GM12878 (cell line): Measurements from ENCODE around the gene ADORA2B. TPM values are rescaled to one million over a fixed set of nuclear protein-coding genes. Genes with fewer than 3 reads are reported as not detected.

Source experiments
- ATAC-seq: fragments of 200-7000 bp; cut with Tn5 transposase; 3 replicates; pipeline ENCODE4 v1.9.1; 2020; ENCODE audit warnings: mild to moderate bottlenecking, moderate library complexity
- BruUV-seq: library from RNA; stranded (reverse); fragments of 400-500 nt; replicated peaks from 2 replicates; lab custom pipeline; 2021; lab: Mats Ljungman, UMichigan
- CTCF ChIA-PET: fragments of 300-600 bp; sonication (Branson Sonifier 250); formaldehyde crosslinking; extraction: SDS; loops from one replicate; lab custom pipeline; 2021; ENCODE audit warnings: inconsistent platforms; lab: Yijun Ruan, JAX
- POLR2A ChIA-PET: fragments of 350-600 bp; formaldehyde crosslinking; extraction: SDS; loops from one replicate; lab custom pipeline; 2021; ENCODE audit warnings: inconsistent platforms; lab: Charles Lee
- RAD21 ChIA-PET: fragments of 300-600 bp; sonication (Branson Sonifier 250); formaldehyde crosslinking; loops from one replicate; lab custom pipeline; 2023; ENCODE audit warnings: antibody characterized with exemption; ENCODE audit not compliant: unreplicated experiment; lab: Charles Lee
- SMC1A ChIA-PET: fragments of 300-600 bp; sonication (Branson Sonifier 250); formaldehyde crosslinking; loops from one replicate; lab custom pipeline; 2023; ENCODE audit not compliant: unreplicated experiment, uncharacterized antibody; lab: Charles Lee
- DNase-seq: peaks from one replicate; pipeline ENCODE4 v3.0.0-alpha.2; 2011; ENCODE audit warnings: low read depth, low spot score
- FAIRE-seq: peaks from 3 replicates; lab custom pipeline; 2011; peaks lifted over from hg19 to GRCh38; lab: Jason Lieb, UNC
- H2AFZ ChIP-seq: 2 replicates; pipeline ENCODE4 v1.6.0; 2011; ENCODE audit warnings: low read depth, low read length, control low read depth; ENCODE audit not compliant: control insufficient read depth
- H3K27ac ChIP-seq: 2 replicates; pipeline ENCODE4 v1.5.1; 2011; ENCODE audit warnings: control low read depth; ENCODE audit not compliant: control insufficient read depth, insufficient read depth
- H3K27me3 ChIP-seq, 2 experiments: replicated peaks in 1 of 2; 2 replicates each; pipeline versions ENCODE4 v1.6.0 to v1.6.1; 2011; ENCODE audit warnings: low read length in 1 of 2; ENCODE audit not compliant: control insufficient read depth in 2 of 2, insufficient read depth in 2 of 2
- H3K36me3 ChIP-seq, 2 experiments: 2 replicates each; pipeline ENCODE4 v1.5.1; 2011; ENCODE audit warnings: low read length in 1 of 2; ENCODE audit not compliant: control insufficient read depth in 2 of 2, insufficient read depth in 2 of 2
- H3K4me1 ChIP-seq: 2 replicates; pipeline ENCODE4 v1.6.1; 2011; ENCODE audit warnings: mild to moderate bottlenecking, low read length, moderate library complexity, mixed read lengths; ENCODE audit not compliant: control insufficient read depth, insufficient read depth
- H3K4me2 ChIP-seq: 2 replicates; pipeline ENCODE4 v1.6.0; 2011; ENCODE audit warnings: control low read depth; ENCODE audit not compliant: control insufficient read depth, insufficient read depth
- H3K4me3 ChIP-seq: fragments of 200-600 bp; sonication (generic); 2 replicates; pipeline ENCODE4 v1.5.1; 2016
- H3K79me2 ChIP-seq: 2 replicates; pipeline ENCODE4 v1.6.0; 2011; ENCODE audit warnings: low read length; ENCODE audit not compliant: control insufficient read depth, insufficient read depth
- H3K9ac ChIP-seq: 2 replicates; pipeline ENCODE4 v1.8.0; 2011; ENCODE audit warnings: low read length, control low read depth, mixed read lengths; ENCODE audit not compliant: control insufficient read depth, insufficient read depth
- H3K9me3 ChIP-seq: replicated peaks from 3 replicates; pipeline ENCODE4 v1.5.1; 2011; ENCODE audit warnings: mild to moderate bottlenecking, low read length; ENCODE audit not compliant: control insufficient read depth, insufficient read depth
- H4K20me1 ChIP-seq: 2 replicates; pipeline ENCODE4 v1.6.0; 2011; ENCODE audit not compliant: control insufficient read depth, insufficient read depth
- IKZF1 ChIP-seq: fragments of 450-650 bp; conservative IDR thresholded peaks from 2 replicates; pipeline ENCODE4 v1.6.1; 2017; ENCODE audit warnings: antibody characterized with exemption, mild to moderate bottlenecking
- KAT2A ChIP-seq: conservative IDR thresholded peaks from 2 replicates; pipeline ENCODE4 v1.6.1; 2011; ENCODE audit warnings: low read depth, low read length; ENCODE audit not compliant: control insufficient read depth
- KLF5 ChIP-seq: fragments of 450-650 bp; IDR thresholded peaks from 2 replicates; pipeline ENCODE4 v1.6.1; 2014; ENCODE audit warnings: mild to moderate bottlenecking; ENCODE audit not compliant: partially characterized antibody
- NR2C1 ChIP-seq: fragments of 450-650 bp; IDR thresholded peaks from 2 replicates; pipeline ENCODE4 v1.6.1; 2017; ENCODE audit warnings: antibody characterized with exemption, mild to moderate bottlenecking, moderate library complexity
- PML ChIP-seq: IDR thresholded peaks from 2 replicates; pipeline ENCODE4 v1.6.1; 2012; ENCODE audit warnings: low read length, inconsistent platforms
- RAD51 ChIP-seq: fragments of 450-650 bp; IDR thresholded peaks from 2 replicates; pipeline ENCODE4 v1.6.1; 2016; ENCODE audit warnings: moderate library complexity, mild to moderate bottlenecking, inconsistent platforms
- SIN3A ChIP-seq: IDR thresholded peaks from 2 replicates; pipeline ENCODE4 v1.6.1; 2012; ENCODE audit warnings: low read depth, low read length, improper control_type of control experiment
- SMAD5 ChIP-seq: IDR thresholded peaks from 2 replicates; pipeline ENCODE4 v1.6.1; 2016; ENCODE audit warnings: antibody characterized with exemption, low read depth
- SREBF1 ChIP-seq: IDR thresholded peaks from 2 replicates; pipeline ENCODE4 v1.6.1; 2012; ENCODE audit warnings: mild to moderate bottlenecking, low read length
- ZNF207 ChIP-seq: fragments of 450-650 bp; IDR thresholded peaks from 2 replicates; pipeline ENCODE4 v1.6.1; 2014; ENCODE audit warnings: antibody characterized with exemption, mild to moderate bottlenecking, borderline replicate concordance
- ZNF217 ChIP-seq: fragments of 450-650 bp; IDR thresholded peaks from 2 replicates; pipeline ENCODE4 v1.6.1; 2017; ENCODE audit warnings: antibody characterized with exemption, mild to moderate bottlenecking
- ZNF24 ChIP-seq: fragments of 450-650 bp; IDR thresholded peaks from 2 replicates; pipeline ENCODE4 v1.6.1; 2017; ENCODE audit warnings: antibody characterized with exemption, mild to moderate bottlenecking
- ZSCAN29 ChIP-seq: fragments of 450-650 bp; IDR thresholded peaks from 2 replicates; pipeline ENCODE4 v1.6.1; 2017; ENCODE audit warnings: mild to moderate bottlenecking, moderate library complexity
- WGBS: methylation state at CpG from one replicate; pipeline ENCODE4 v1.1.6; 2016; ENCODE audit warnings: low lambda C conversion rate; ENCODE audit not compliant: insufficient replicate concordance, insufficient coverage; ENCODE audit errors: missing lambda C conversion rate; 5-methylcytosine and 5-hydroxymethylcytosine counted together
- in situ Hi-C: fragments of 300-500 bp; cut with MboI; formaldehyde crosslinking; loops from 9 replicates; pipeline ENCODE4 v1.14.3; 2018; ENCODE audit warnings: mixed read lengths
- intact Hi-C: fragments of 100-400 bp; cut with micrococcal nuclease; formaldehyde crosslinking; loops from one replicate; pipeline ENCODE4 v1.14.2; 2022; ENCODE audit not compliant: unreplicated experiment
- polyA plus RNA-seq, 11 experiments: library from polyadenylated mRNA; depleted of rRNA in 4 of 11; unstranded in 6 of 11; stranded (reverse) in 5 of 11; fragments of >200 nt; fragmentation: Nextera tagmentation in 4 of 11; fragmentation: Illumina TruSeq in 1 of 11; extraction: Ambion mirVana in 4 of 11; extraction: Trizol in 1 of 11; gene quantifications; 1 replicate in 1 of 11; 2 replicates in 10 of 11; pipeline versions ENCODE4 v1.2.1 to v1.2.3, GENCODE V29; 2011 to 2016; ENCODE audit warnings: inconsistent platforms in 2 of 11, missing spikeins in 2 of 11, low read depth in 1 of 11
- total RNA-seq, 4 experiments: library from RNA; depleted of rRNA in 3 of 4; stranded (reverse); fragments of >200 nt in 3 of 4; fragmentation: Illumina TruSeq in 1 of 4; extraction: Trizol in 1 of 4; gene quantifications; 2 replicates each; pipeline versions ENCODE4 v1.2.1 to v1.2.3, GENCODE V29; 2013 to 2021

Gene ADORA2B
- total and polyA plus RNA-seq, 10 of the 15 experiments (the other 5 are each of a cell fraction or from before 2014, with no cell fraction given), result 0.05 to 0.42 (median 0.17) TPM

DNA sequence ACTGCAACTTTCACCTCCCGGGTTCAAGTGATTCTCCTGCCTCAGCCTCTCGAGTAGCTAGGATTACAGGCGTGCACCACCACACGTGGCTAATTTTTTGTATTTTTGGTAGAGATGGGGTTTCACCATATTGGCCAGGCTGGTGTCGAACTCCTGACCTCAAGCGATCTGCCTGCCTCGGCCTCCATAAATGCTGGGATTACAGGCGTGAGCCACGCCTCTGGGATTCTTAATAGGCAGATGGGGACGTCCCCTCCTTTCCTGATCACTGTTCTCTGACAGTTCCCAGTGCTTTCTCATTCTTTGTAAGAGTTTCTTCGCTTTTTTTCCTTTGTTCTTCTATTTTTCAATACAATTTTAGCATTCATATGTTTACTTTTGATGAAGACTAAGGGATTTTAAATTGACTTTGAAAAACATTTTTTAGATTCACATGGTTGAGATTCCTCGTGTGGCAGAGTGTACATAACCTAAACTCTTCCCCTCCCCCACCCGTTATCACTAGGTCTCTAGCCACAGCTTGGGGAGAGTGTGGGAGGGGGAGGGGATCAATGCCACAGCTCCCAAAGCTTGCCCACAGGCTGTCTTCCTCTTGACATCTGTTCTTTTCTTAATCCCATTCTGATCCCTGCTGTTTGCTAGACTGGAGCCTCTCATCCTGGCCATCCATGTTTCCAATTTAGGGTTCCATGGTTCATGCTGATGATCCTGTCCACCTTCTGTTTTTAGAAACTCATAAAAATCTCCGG, 11.0 kb downstream of the ADORA2B start:
- Histone ChIP-seq H3K36me3 (no peaks in the 10 kb centered on the region), H3K4me3 (no peak overlapping the region), H3K4me1 (peaks cover 16% of the 10 kb centered on the region), H2AFZ (no peak overlapping the region), H3K27ac (no peak overlapping the region), H3K4me2 (no peak overlapping the region), H3K9ac (no peak overlapping the region), H3K27me3 (peaks cover 0 to 3% of the 10 kb centered on the region in 2 experiments; a peak in 2 of 4 replicates), H4K20me1 (no peaks in the 10 kb centered on the region), H3K79me2 (no peaks in the 10 kb centered on the region), H3K9me3 (no peaks in the 10 kb centered on the region)
- intact Hi-C loops (no loop called here), in situ Hi-C loops (no loop called here)
- TF ChIP-seq ZNF207 (no peak), SMAD5 (no peak), SREBF1 (no peak), KLF5 (no peak), RAD51 (no peak), SIN3A (no peak), ZSCAN29 (no peak), NR2C1 (no peak), KAT2A (no peak), ZNF217 (no peak), PML (no peak), IKZF1 (no peak), ZNF24 (no peak)
- DNase-seq (no peak), FAIRE-seq (no peak), ATAC-seq (no peak)
- ChIA-PET RAD21 (interaction anchor here (0.7 kb wide), 1 partner anchor 13 kb away, joined by 3 read pairs; no protein-coding TSS in a partner anchor), POLR2A (no interaction called here), CTCF (no interaction called here), SMC1A (no interaction called here)
- WGBS, result 42% methylated on average over 14 of the region's 14 CpGs
- no TSS peak for BruUV-seq
